Measurements from ENCODE around the gene CAV2.

The CAV2 gene

DNA sequence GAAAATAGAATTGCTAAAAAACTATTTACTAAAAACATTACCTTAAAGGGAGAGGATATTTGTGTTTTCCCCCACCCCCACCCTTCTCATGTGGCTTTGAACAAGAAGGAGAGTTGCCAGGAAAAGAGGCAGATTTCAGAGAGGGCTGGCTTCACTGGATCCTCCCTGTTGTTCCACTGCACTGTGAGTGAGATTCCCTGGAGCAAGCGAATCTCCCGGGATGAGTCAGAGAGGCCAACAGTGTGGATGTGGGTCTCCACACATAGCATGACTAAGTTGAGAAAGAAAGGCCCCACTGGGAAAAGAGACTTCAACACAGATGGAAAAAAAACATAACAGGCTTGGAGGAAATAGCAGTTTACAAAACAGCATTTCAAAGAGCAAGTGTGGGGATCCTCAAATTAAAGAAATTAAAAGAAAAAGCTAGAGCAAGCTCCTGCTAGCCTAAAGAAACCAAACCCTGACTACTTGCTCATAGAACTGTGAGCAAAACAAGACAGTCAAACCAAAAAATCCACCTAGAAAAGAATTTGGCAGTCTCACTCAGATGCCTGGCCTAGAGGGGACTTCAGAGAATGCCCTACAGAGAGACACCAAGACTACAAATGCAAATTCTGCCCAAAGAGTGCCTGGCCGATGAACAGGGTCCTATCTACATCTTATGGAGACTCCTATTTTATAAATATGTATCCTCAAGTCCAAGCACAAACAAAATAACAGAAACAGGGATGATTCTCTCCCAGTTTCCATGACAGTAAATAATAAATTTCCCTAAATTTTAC, 28.7 kb downstream of the CAV2 start:
- TF ChIP-seq ZFX (IDR thresholded peaks at IDR 0.05; ENCODE audit: borderline replicate concordance) = no peak
- TF ChIP-seq, protein P1, sequence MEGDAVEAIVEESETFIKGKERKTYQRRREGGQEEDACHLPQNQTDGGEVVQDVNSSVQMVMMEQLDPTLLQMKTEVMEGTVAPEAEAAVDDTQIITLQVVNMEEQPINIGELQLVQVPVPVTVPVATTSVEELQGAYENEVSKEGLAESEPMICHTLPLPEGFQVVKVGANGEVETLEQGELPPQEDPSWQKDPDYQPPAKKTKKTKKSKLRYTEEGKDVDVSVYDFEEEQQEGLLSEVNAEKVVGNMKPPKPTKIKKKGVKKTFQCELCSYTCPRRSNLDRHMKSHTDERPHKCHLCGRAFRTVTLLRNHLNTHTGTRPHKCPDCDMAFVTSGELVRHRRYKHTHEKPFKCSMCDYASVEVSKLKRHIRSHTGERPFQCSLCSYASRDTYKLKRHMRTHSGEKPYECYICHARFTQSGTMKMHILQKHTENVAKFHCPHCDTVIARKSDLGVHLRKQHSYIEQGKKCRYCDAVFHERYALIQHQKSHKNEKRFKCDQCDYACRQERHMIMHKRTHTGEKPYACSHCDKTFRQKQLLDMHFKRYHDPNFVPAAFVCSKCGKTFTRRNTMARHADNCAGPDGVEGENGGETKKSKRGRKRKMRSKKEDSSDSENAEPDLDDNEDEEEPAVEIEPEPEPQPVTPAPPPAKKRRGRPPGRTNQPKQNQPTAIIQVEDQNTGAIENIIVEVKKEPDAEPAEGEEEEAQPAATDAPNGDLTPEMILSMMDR (IDR thresholded peaks at IDR 0.05) = no peak
- H3K27ac ChIP-seq = no peak overlapping the region

DNA sequence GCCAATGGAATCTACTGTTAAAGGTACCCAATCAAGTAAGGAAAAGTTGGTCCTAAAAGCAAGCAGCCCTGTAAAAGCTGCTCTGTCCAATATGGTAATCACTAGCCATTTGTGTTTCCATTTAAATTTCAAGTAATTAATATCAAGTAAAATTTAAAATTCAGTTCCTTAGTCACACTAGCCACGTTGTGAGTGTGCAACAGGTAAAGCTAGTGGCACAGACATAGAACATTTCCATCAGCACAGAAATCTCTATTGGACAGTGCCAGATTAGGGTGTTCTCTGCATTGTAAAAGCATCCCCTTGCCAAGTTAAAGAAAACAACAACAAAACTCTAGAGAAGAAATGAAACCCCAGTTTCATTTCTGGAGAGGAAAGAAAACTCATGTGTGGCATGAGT, 29.7 kb downstream of the CAV2 start:
- H3K27ac ChIP-seq = no peak overlapping the region
- no peak for TF ChIP-seq ZFX (IDR thresholded peaks at IDR 0.05; ENCODE audit: borderline replicate concordance)
- TF ChIP-seq, protein P1 (IDR thresholded peaks at IDR 0.05) = no peak

GRCh38 chr7:116530107-116530820, 30.7 kb downstream of the CAV2 start:
- H3K27ac ChIP-seq = no peak overlapping the region
- TF ChIP-seq, protein P1 (IDR thresholded peaks at IDR 0.05) = no peak
- TF ChIP-seq ZFX (IDR thresholded peaks at IDR 0.05; ENCODE audit: borderline replicate concordance) = no peak

GRCh38 chr7:116532102-116532688, 32.7 kb downstream of the CAV2 start:
- no peak for TF ChIP-seq ZFX (IDR thresholded peaks at IDR 0.05; ENCODE audit: borderline replicate concordance)
- TF ChIP-seq, protein P1 (IDR thresholded peaks at IDR 0.05) = no peak
- no peak overlapping the region for H3K27ac ChIP-seq

DNA sequence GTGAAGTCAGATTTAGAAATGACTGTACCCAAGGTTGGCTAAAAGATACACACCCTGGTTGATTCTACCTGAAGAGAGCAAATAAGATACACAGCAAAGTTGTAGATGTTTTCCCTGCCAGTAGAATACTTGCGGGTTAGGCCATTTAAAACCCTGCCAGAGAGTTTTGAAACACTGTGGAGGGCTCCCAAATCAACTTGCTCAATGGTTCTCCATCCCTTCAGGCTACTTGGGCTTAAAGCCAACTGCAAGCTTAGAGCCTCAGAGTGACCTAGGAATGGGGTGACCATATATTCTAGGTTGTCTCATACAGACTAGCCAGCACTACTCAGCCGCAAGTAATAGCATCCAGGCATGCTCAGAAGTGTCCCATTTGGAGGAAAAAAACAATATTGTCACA, 35.3 kb downstream of the CAV2 start:
- no peak for TF ChIP-seq ZFX (IDR thresholded peaks at IDR 0.05; ENCODE audit: borderline replicate concordance)
- TF ChIP-seq, protein P1 (IDR thresholded peaks at IDR 0.05) = no peak
- no peak overlapping the region for H3K27ac ChIP-seq

DNA sequence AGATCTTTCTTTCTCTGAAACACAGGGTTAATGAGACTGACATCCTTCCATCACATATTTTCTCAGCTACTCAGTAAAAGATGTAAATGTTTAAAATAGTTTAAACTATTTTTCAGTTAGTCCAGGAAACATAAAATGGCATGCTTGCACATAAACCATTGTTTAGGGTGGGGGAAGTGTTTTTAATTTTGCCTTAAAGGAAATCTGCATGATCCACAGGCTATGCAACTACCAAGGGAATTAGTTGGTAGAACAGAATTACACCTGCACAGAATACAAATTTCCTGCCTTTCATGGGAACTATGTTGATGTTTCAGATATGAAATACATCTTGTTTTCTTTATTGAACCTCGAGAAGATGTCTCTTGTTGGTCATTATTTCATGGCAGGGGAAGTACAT, 35.9 kb downstream of the CAV2 start:
- no peak for TF ChIP-seq ZFX (IDR thresholded peaks at IDR 0.05; ENCODE audit: borderline replicate concordance)
- TF ChIP-seq, protein P1 (IDR thresholded peaks at IDR 0.05) = no peak
- H3K27ac ChIP-seq = no peak overlapping the region

DNA sequence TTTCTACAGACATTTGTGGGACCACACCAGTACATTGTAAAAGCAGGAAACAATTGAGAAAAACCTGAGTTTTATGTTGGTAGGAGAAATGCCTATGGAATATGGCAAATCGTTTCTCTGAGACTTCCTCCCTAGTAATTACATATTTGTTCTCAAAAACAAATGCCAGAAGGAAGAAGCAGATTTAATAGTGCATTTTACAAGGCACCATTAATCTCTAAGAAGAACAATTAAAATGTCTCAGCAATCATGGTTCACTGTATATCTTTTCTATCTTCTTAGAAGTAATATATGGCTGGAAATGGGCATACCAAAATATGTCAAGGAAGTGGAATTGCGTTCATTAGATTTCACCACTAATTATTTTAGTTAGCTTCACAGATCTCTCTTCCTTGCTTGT, 38.6 kb downstream of the CAV2 start:
- no peak overlapping the region for H3K27ac ChIP-seq
- TF ChIP-seq, protein P1 (IDR thresholded peaks at IDR 0.05) = no peak
- no peak for TF ChIP-seq ZFX (IDR thresholded peaks at IDR 0.05; ENCODE audit: borderline replicate concordance)
